ENCODE data around the gene AP3S1. TPM values are rescaled to one million over a fixed set of nuclear protein-coding genes. Genes with fewer than 3 reads are reported as not detected.
"Not testable (repeated sequence)": the region's sequence is repeated elsewhere in the genome, so short reads cannot be mapped to it uniquely, and the experiment has no call there.

AP3S1 gene
- total and polyA plus RNA-seq, 4 experiments from 2014 or later: 44.5 to 97.3 (median 57.9) TPM

DNA sequence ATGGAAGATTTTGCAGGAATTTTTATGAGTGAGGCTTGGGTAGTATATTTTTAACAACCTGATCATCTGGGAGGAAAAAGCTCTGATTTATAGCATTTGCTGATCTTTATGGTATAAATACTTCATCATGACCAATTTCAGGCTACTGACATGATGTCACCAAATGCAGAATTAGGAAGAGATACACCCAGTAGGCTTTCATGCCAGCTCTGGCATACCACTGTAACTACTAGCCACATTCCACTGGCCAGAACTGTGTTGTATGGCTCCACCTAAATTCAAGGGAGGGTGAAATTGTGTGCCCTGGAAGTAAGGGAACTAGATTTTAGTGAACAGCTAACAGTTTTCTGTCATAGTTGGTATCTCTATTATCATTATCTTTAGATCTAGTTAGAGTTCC lies 17.6 kb downstream of the AP3S1 start:
- H3K27me3 Mint-ChIP-seq: no peaks in the 10 kb centered on the region
- intact Hi-C loops (cut with micrococcal nuclease): no loop called here
- H3K27ac Mint-ChIP-seq: no peak overlapping the region
- POLR2A ChIA-PET (ENCODE audit: partially characterized antibody): no interaction called here
- H3K36me3 Mint-ChIP-seq: peaks cover 0 to 8% of the 10 kb centered on the region in 2 donors
- peaks cover 0 to 7% (median under 1%) of the 10 kb centered on the region in 8 donors for H3K9me3 Mint-ChIP-seq
- Histone ChIP-seq H3K27me3 (ENCODE audit: insufficient read depth, low read length) (no peaks in the 10 kb centered on the region), H3K36me3 (ENCODE audit: insufficient read depth, low read length) (no peaks in the 10 kb centered on the region), H3K4me1 (ENCODE audit: insufficient read depth, low read length) (peaks cover 8% of the 10 kb centered on the region), H3K4me3 (ENCODE audit: low read length in 2 of 2) (no peak overlapping the region), H3K9me3 (ENCODE audit: control insufficient read depth in 1 of 2, low read length in 2 of 2) (no peaks in the 10 kb centered on the region), H3K27ac (ENCODE audit: low read depth, low read length) (no peak overlapping the region)
- H3K4me1 Mint-ChIP-seq: peaks cover 23 to 33% (median 28%) of the 10 kb centered on the region in 4 donors
- DNase-seq: no peak
- no peak overlapping the region for H3K4me3 Mint-ChIP-seq
- CTCF ChIA-PET (ENCODE audit: partially characterized antibody): no interaction called here

DNA sequence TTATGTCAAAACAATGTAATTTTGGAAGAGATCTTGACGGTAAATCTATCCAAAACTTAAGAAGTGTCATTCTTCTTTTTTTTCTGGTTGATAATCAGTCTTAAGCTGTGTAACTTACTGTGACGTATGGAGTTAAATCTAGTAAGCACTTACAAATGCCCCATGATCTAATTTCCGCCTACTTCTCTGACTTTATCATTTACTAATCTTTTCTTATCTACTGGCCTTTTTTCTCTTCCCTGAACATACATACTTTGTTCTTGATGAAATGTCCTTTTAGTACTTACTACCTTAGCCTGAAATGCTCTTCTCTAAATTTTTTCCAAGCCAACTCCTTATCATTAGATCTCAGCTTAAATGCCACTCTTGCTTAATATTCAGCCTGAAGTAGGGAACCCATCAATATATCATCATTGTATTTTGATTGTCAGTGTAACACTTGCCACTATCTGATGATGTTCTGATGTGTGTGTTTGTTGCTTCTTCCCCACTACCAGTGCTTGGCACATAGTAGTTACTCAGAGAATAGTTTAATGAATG lies 27.6 kb downstream of the AP3S1 start:
- H3K4me3 Mint-ChIP-seq: no peak overlapping the region
- no peaks in the 10 kb centered on the region for H3K36me3 ChIP-seq (ENCODE audit: insufficient read depth, low read length)
- POLR2A ChIA-PET (ENCODE audit: partially characterized antibody): no interaction called here
- intact Hi-C loops (cut with micrococcal nuclease): no loop called here
- H3K4me3 ChIP-seq (ENCODE audit: low read length in 2 of 2): no peak overlapping the region
- peaks cover 23 to 27% of the 10 kb centered on the region in 2 donors for H3K36me3 Mint-ChIP-seq
- H3K27me3 ChIP-seq (ENCODE audit: insufficient read depth, low read length): no peaks in the 10 kb centered on the region
- no peaks in the 10 kb centered on the region for H3K9me3 ChIP-seq (ENCODE audit: control insufficient read depth in 1 of 2, low read length in 2 of 2)
- no peaks in the 10 kb centered on the region for H3K4me1 ChIP-seq (ENCODE audit: insufficient read depth, low read length)
- peaks cover 0 to 2% (median 0%) of the 10 kb centered on the region in 8 donors for H3K9me3 Mint-ChIP-seq
- no peak overlapping the region for H3K27ac Mint-ChIP-seq
- peaks cover 0 to 10% (median 5%) of the 10 kb centered on the region in 4 donors for H3K4me1 Mint-ChIP-seq
- no peak for DNase-seq
- no peak overlapping the region for H3K27ac ChIP-seq (ENCODE audit: low read depth, low read length)
- CTCF ChIA-PET (ENCODE audit: partially characterized antibody): interaction anchor here (1.0 kb wide), 1 partner anchor 200 kb away, joined by 3 read pairs; no protein-coding TSS in a partner anchor
- no peaks in the 10 kb centered on the region for H3K27me3 Mint-ChIP-seq

DNA sequence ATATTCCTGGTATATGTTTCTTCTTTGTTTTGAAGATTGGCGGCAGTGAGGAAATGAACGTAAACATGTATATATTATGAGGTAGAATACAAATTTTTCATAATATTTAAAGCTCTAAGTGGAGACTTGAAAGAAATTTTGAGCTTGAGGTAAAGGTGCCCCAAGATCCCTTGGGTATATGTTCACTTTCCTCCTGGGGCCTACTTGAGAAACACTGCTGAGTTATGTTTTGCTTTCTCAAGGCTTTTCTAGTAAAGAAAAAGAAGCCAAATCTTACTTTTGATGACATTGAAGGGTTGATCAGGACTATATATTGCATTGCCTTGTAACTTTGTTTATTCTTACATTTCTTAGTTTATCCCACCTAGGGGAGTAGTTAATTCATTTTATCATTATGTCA lies 30.7 kb downstream of the AP3S1 start:
- H3K4me1 ChIP-seq (ENCODE audit: insufficient read depth, low read length): no peaks in the 10 kb centered on the region
- no peak overlapping the region for H3K27ac ChIP-seq (ENCODE audit: low read depth, low read length)
- H3K36me3 ChIP-seq (ENCODE audit: insufficient read depth, low read length): no peaks in the 10 kb centered on the region
- H3K9me3 ChIP-seq (ENCODE audit: control insufficient read depth in 1 of 2, low read length in 2 of 2): no peaks in the 10 kb centered on the region
- H3K27me3 Mint-ChIP-seq: no peaks in the 10 kb centered on the region
- intact Hi-C loops (cut with micrococcal nuclease): no loop called here
- H3K4me3 ChIP-seq (ENCODE audit: low read length in 2 of 2): no peak overlapping the region
- no peak for DNase-seq
- CTCF ChIA-PET (ENCODE audit: partially characterized antibody): interaction anchor here (0.6 kb wide), 1 partner anchor 31 kb away, joined by 3 read pairs; the partner anchor contains the start of gene ATG12
- no peak overlapping the region for H3K27ac Mint-ChIP-seq
- POLR2A ChIA-PET (ENCODE audit: partially characterized antibody): no interaction called here
- no peak overlapping the region for H3K4me3 Mint-ChIP-seq
- peaks cover 42 to 48% of the 10 kb centered on the region in 2 donors for H3K36me3 Mint-ChIP-seq
- peaks cover 0 to 6% (median 1%) of the 10 kb centered on the region in 4 donors for H3K4me1 Mint-ChIP-seq
- peaks cover 0 to 2% (median 0%) of the 10 kb centered on the region in 8 donors for H3K9me3 Mint-ChIP-seq
- no peaks in the 10 kb centered on the region for H3K27me3 ChIP-seq (ENCODE audit: insufficient read depth, low read length)

DNA sequence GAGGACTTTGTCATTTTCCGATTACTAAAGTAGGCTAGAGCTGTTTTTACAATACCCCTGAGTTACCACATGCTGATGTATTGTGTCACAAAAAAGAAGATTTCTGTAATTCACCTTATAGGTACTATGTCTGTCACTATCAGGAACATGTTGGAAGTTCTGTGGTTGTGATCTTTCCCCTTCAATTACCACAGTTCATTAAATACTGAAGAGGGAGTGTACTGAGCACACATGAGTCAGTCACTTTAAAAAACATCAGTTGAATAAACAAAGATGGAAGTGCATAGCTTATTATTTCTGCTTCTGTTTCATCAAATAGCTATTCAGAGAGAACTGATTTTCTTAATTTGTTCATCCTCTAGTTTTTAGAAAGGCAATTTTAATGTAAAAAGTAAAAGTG lies 31.7 kb downstream of the AP3S1 start:
- H3K9me3 ChIP-seq (ENCODE audit: control insufficient read depth in 1 of 2, low read length in 2 of 2): no peaks in the 10 kb centered on the region
- no peaks in the 10 kb centered on the region for H3K36me3 ChIP-seq (ENCODE audit: insufficient read depth, low read length)
- Mint-ChIP-seq H3K36me3 (peaks cover 52 to 58% of the 10 kb centered on the region in 2 donors), H3K4me1 (peaks cover 0 to 6% (median 3%) of the 10 kb centered on the region in 4 donors), H3K27ac (no peak overlapping the region), H3K4me3 (no peak overlapping the region), H3K27me3 (no peaks in the 10 kb centered on the region), H3K9me3 (peaks cover 0 to 2% (median 0%) of the 10 kb centered on the region in 8 donors)
- H3K27me3 ChIP-seq (ENCODE audit: insufficient read depth, low read length): no peaks in the 10 kb centered on the region
- DNase-seq: no peak
- no peak overlapping the region for H3K27ac ChIP-seq (ENCODE audit: low read depth, low read length)
- no peak overlapping the region for H3K4me3 ChIP-seq (ENCODE audit: low read length in 2 of 2)
- POLR2A ChIA-PET (ENCODE audit: partially characterized antibody): no interaction called here
- intact Hi-C loops (cut with micrococcal nuclease): no loop called here
- H3K4me1 ChIP-seq (ENCODE audit: insufficient read depth, low read length): no peaks in the 10 kb centered on the region
- CTCF ChIA-PET (ENCODE audit: partially characterized antibody): no interaction called here

DNA sequence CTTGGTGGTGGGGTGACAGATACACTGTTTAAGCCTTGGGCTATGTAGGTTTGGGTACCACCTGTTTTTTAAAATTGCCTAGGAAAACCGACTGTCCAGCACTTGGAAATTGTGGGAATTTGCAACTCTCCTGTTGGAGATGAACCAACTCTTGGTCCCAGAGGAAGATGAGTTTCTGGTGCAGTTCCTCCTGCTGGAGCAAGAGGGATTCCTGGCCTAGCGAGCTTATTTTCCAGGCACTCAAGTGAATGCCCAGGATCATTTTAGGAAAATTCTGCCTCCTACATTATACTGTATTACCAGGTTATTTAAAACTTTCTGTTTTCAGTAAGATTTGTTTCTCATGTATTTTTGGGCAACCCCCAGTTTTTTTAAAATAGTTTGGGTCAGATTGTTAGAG lies 33.7 kb downstream of the AP3S1 start:
- Mint-ChIP-seq H3K36me3 (peaks cover 54 to 73% of the 10 kb centered on the region in 2 donors), H3K4me3 (no peak overlapping the region), H3K27me3 (no peaks in the 10 kb centered on the region), H3K4me1 (peaks cover 0 to 13% (median 2%) of the 10 kb centered on the region in 4 donors), H3K9me3 (peaks cover 0 to 3% (median 0%) of the 10 kb centered on the region in 8 donors), H3K27ac (no peak overlapping the region)
- no peaks in the 10 kb centered on the region for H3K9me3 ChIP-seq (ENCODE audit: control insufficient read depth in 1 of 2, low read length in 2 of 2)
- no peaks in the 10 kb centered on the region for H3K4me1 ChIP-seq (ENCODE audit: insufficient read depth, low read length)
- H3K36me3 ChIP-seq (ENCODE audit: insufficient read depth, low read length): no peaks in the 10 kb centered on the region
- intact Hi-C loops (cut with micrococcal nuclease): no loop called here
- ChIA-PET POLR2A (ENCODE audit: partially characterized antibody) (no interaction called here), CTCF (ENCODE audit: partially characterized antibody) (no interaction called here)
- no peak for DNase-seq
- no peak overlapping the region for H3K27ac ChIP-seq (ENCODE audit: low read depth, low read length)
- H3K27me3 ChIP-seq (ENCODE audit: insufficient read depth, low read length): no peaks in the 10 kb centered on the region
- no peak overlapping the region for H3K4me3 ChIP-seq (ENCODE audit: low read length in 2 of 2)

DNA sequence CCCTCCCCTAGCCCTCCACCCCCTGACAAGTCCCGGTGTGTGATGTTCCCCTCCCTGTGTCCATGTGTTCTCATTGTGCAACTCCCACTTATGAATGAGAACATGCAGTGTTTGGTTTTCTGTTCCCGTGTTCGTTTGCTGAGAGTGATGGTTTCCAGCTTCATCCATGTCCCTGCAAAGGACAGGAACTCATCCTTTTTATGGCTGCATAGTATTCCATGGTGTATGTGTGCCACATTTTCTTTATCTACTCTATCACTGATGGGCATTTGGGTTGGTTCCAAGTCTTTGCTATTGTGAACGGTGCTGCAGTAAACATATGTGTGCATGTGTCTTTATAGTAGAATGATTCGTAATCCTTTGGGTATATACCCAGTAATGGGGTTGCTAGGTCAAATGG lies 35.6 kb downstream of the AP3S1 start:
- H3K27me3 Mint-ChIP-seq; CTCF ChIA-PET (ENCODE audit: partially characterized antibody); H3K4me1 ChIP-seq (ENCODE audit: insufficient read depth, low read length); H3K9me3 Mint-ChIP-seq; H3K27ac Mint-ChIP-seq; H3K36me3 ChIP-seq (ENCODE audit: insufficient read depth, low read length); H3K27ac ChIP-seq (ENCODE audit: low read depth, low read length); H3K9me3 ChIP-seq (ENCODE audit: control insufficient read depth in 1 of 2, low read length in 2 of 2); H3K4me3 Mint-ChIP-seq; POLR2A ChIA-PET (ENCODE audit: partially characterized antibody); DNase-seq; intact Hi-C loops (cut with micrococcal nuclease); H3K27me3 ChIP-seq (ENCODE audit: insufficient read depth, low read length); H3K4me3 ChIP-seq (ENCODE audit: low read length in 2 of 2): not testable (repeated sequence)
- Mint-ChIP-seq H3K36me3 (peaks cover 58 to 80% of the 10 kb centered on the region in 2 donors), H3K4me1 (peaks cover 0 to 19% (median 3%) of the 10 kb centered on the region in 4 donors)

DNA sequence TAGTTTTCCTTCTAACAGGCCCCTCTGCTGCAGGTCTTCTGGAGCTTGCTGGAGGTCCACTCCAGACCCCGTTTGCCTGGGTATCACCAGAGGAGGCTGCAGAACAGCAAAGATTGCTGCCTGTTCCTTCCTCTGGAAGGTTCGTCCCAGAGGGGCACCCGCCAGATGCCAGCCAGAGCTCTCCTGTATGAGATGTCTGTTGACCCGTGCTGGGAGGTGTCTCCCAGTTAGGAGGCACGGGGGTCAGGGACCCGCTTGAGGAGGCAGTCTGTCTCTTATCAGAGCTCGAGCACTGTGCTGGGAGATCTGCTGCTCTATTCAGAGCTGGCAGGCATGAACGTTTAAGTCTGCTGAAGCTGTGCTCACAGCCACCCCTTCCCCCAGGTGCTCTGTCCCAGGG lies 40.7 kb downstream of the AP3S1 start:
- DNase-seq; H3K9me3 Mint-ChIP-seq; POLR2A ChIA-PET (ENCODE audit: partially characterized antibody); intact Hi-C loops (cut with micrococcal nuclease); CTCF ChIA-PET (ENCODE audit: partially characterized antibody); H3K27me3 ChIP-seq (ENCODE audit: insufficient read depth, low read length); H3K27ac Mint-ChIP-seq; H3K27me3 Mint-ChIP-seq; H3K4me3 Mint-ChIP-seq; H3K36me3 ChIP-seq (ENCODE audit: insufficient read depth, low read length); H3K9me3 ChIP-seq (ENCODE audit: control insufficient read depth in 1 of 2, low read length in 2 of 2); H3K4me3 ChIP-seq (ENCODE audit: low read length in 2 of 2); H3K4me1 ChIP-seq (ENCODE audit: insufficient read depth, low read length); H3K27ac ChIP-seq (ENCODE audit: low read depth, low read length): not testable (repeated sequence)
- Mint-ChIP-seq H3K36me3 (peaks cover 49 to 59% of the 10 kb centered on the region in 2 donors), H3K4me1 (peaks cover 0 to 19% (median 3%) of the 10 kb centered on the region in 4 donors)
